TTC549 (cell line): ENCODE measurements around the gene UMPS.

ENCODE experiments used
- FAIRE-seq: peaks from 2 replicates; lab custom pipeline; 2012; peaks lifted over from hg19 to GRCh38; lab: Jason Lieb, UNC

Gene UMPS

GRCh38 chr3:124763644-124764358 lies 33.5 kb downstream of the UMPS start:
- FAIRE-seq, result no peak

GRCh38 chr3:124764746-124765145 lies 34.5 kb downstream of the UMPS start:
- FAIRE-seq, result no peak

GRCh38 chr3:124765197-124765840 lies 35.1 kb downstream of the UMPS start:
- no peak for FAIRE-seq

- FAIRE-seq, result no peak
These were observed 36.2 kb downstream of the UMPS start for GRCh38 chr3:124766113-124767095.

- FAIRE-seq, result no peak
These were observed 37.0 kb downstream of the UMPS start for GRCh38 chr3:124767264-124767663.

GRCh38 chr3:124767691-124768090 lies 37.4 kb downstream of the UMPS start:
- no peak for FAIRE-seq

GRCh38 chr3:124768812-124769211 lies 38.6 kb downstream of the UMPS start:
- no peak for FAIRE-seq

- no peak for FAIRE-seq
These were observed 39.2 kb downstream of the UMPS start for GRCh38 chr3:124769462-124769861.

GRCh38 chr3:124770336-124771082 lies 40.3 kb downstream of the UMPS start:
- FAIRE-seq, result no peak

GRCh38 chr3:124771083-124771445 lies 40.8 kb downstream of the UMPS start:
- FAIRE-seq, result no peak

GRCh38 chr3:124772081-124772831 lies 42.0 kb downstream of the UMPS start:
- no peak for FAIRE-seq

- FAIRE-seq, result no peak
These were observed 43.4 kb downstream of the UMPS start for GRCh38 chr3:124773351-124774326.

GRCh38 chr3:124774327-124774718 lies 44.1 kb downstream of the UMPS start:
- no peak for FAIRE-seq

- no peak for FAIRE-seq
These were observed 44.7 kb downstream of the UMPS start for GRCh38 chr3:124774841-124775402.

- no peak for FAIRE-seq
These were observed 45.6 kb downstream of the UMPS start for GRCh38 chr3:124775877-124776276.

GRCh38 chr3:124776856-124777255 lies 46.6 kb downstream of the UMPS start:
- no peak for FAIRE-seq

- FAIRE-seq, result no peak
These were observed 47.7 kb downstream of the UMPS start for GRCh38 chr3:124777762-124778470.

- FAIRE-seq, result no peak
These were observed 48.9 kb downstream of the UMPS start for GRCh38 chr3:124779116-124779515.

- no peak for FAIRE-seq
These were observed 49.5 kb downstream of the UMPS start for GRCh38 chr3:124779751-124780191.
